Gastroesophageal sphincter (tissue), 4 donors: Measurements from ENCODE around the gene ADAM8. TPM values are rescaled to one million over a fixed set of nuclear protein-coding genes. Genes with fewer than 3 reads are reported as not detected.

Experiments used
- ATAC-seq: fragments of 150-250 bp; one replicate; pipeline ENCODE4 v1.9.1; 2016; ENCODE audit warnings: mild to moderate bottlenecking, moderate library complexity
- H3K27ac ChIP-seq, 4 donors: fragments of 200-600 bp; sonication (generic) in 3 of 4; 1 replicate in 3 of 4; 2 replicates in 1 of 4; pipeline ENCODE4 v1.5.1; 2016 to 2019
- H3K27me3 ChIP-seq: fragments of 200-600 bp; sonication (generic); one replicate; pipeline ENCODE4 v1.5.1; 2019
- H3K36me3 ChIP-seq, 2 donors: fragments of 200-600 bp; sonication (generic); one replicate each; pipeline ENCODE4 v1.5.1; 2019; ENCODE audit warnings: control low read depth in 1 of 2
- H3K4me1 ChIP-seq, 3 donors: fragments of 200-600 bp; sonication (generic); 1 replicate in 2 of 3; 2 replicates in 1 of 3; pipeline ENCODE4 v1.5.1; 2016 to 2019; ENCODE audit warnings: control low read depth in 2 of 3
- H3K4me3 ChIP-seq, 2 donors: fragments of 200-600 bp; sonication (generic); one replicate each; pipeline ENCODE4 v1.5.1; 2019; ENCODE audit warnings: mild to moderate bottlenecking in 1 of 2, moderate library complexity in 1 of 2
- H3K9me3 ChIP-seq, 3 donors: fragments of 200-600 bp; sonication (generic); one replicate each; pipeline ENCODE4 v1.5.1; 2017 to 2019; ENCODE audit warnings: control low read depth in 2 of 3
- CTCF ChIP-seq, 4 experiments: fragments of 200-600 bp in 2 of 4; fragments of 450-650 bp in 2 of 4; sonication (generic) in 1 of 4; IDR thresholded peaks; one replicate each; pipeline ENCODE4 v1.5.1; 2017 to 2019; ENCODE audit warnings: antibody characterized with exemption in 4 of 4, mild to moderate bottlenecking in 2 of 4, moderate library complexity in 2 of 4
- EP300 ChIP-seq: sonication (generic); formaldehyde crosslinking; IDR thresholded peaks from one replicate; pipeline ENCODE4 v1.6.1; 2017; ENCODE audit warnings: antibody characterized with exemption, mild to moderate bottlenecking
- POLR2A ChIP-seq, 2 donors: fragments of 450-650 bp; IDR thresholded peaks; one replicate each; pipeline ENCODE4 v1.6.1; 2017; ENCODE audit warnings: antibody characterized with exemption in 2 of 2, mild to moderate bottlenecking in 2 of 2, moderate library complexity in 1 of 2
- POLR2AphosphoS5 ChIP-seq: sonication (generic); formaldehyde crosslinking; IDR thresholded peaks from one replicate; pipeline ENCODE4 v1.6.1; 2017; ENCODE audit warnings: antibody characterized with exemption
- WGBS, 2 donors: methylation state at CpG; one replicate each; pipeline ENCODE4 v1.1.5; 2018; ENCODE audit warnings: low coverage in 1 of 2; 5-methylcytosine and 5-hydroxymethylcytosine counted together
- total RNA-seq, 4 donors: library from RNA; depleted of rRNA; stranded (reverse); fragments of >200 nt; gene quantifications; one replicate each; pipeline ENCODE4 v1.1.0, GENCODE V29; 2016

ADAM8 gene
- total RNA-seq, 4 donors from 2014 or later = 2.0 to 6.6 (median 3.3) TPM

- no peaks in the 10 kb centered on the region for H3K9me3 ChIP-seq
- H3K36me3 ChIP-seq = peaks cover 0 to 42% of the 10 kb centered on the region in 2 donors
- H3K4me1 ChIP-seq = peaks cover 0 to 61% (median 27%) of the 10 kb centered on the region in 3 donors
- ATAC-seq = no peak
- WGBS, 2 donors = 80 to 88% methylated on average over 2 to 9 of the region's 17 CpGs
- H3K27me3 ChIP-seq = no peaks in the 10 kb centered on the region
- no peak overlapping the region for H3K27ac ChIP-seq
- peak overlapping the region in 1 of 2 donors; percentile 100 for H3K4me3 ChIP-seq
- TF ChIP-seq EP300 (no peak), CTCF (IDR thresholded peaks at IDR 0.05) (no peak), POLR2A (IDR thresholded peaks at IDR 0.05) (no peak), POLR2AphosphoS5 (no peak)
Measured at GRCh38 chr10:133306941-133307379, 30.3 kb upstream of the ADAM8 start.

DNA sequence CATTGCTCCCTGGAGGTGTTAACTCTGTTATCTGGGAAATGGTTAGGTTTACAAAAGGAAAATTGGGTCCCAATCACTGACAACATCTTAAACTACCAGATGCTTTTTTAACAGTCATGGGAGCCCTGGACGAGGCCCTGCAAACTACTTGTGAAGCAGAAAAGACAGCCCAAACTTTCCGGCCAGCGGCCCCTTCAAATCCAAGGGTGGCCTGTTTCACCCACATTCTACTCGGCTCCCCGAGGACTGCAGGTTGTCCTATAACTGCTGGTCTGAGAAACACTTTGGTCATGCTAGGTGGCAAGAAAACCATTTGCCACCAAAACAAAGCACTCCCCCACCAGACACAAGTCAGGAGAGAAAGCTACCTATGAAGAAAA lies 29.4 kb upstream of the ADAM8 start:
- WGBS, 2 donors = 60% methylated on average over 1 of the region's 5 CpGs
- no peak for ATAC-seq
- Histone ChIP-seq H3K4me3 (no peak overlapping the region), H3K27ac (peak overlapping the region in 2 of 4 donors; percentile 18 to 52), H3K27me3 (no peaks in the 10 kb centered on the region), H3K4me1 (peaks cover 0 to 61% (median 27%) of the 10 kb centered on the region in 3 donors), H3K9me3 (no peaks in the 10 kb centered on the region), H3K36me3 (peaks cover 0 to 42% of the 10 kb centered on the region in 2 donors)
- no peak for TF ChIP-seq POLR2A (IDR thresholded peaks at IDR 0.05)
- TF ChIP-seq EP300 = no peak
- no peak for TF ChIP-seq POLR2AphosphoS5
- TF ChIP-seq CTCF (IDR thresholded peaks at IDR 0.05) = no peak

DNA sequence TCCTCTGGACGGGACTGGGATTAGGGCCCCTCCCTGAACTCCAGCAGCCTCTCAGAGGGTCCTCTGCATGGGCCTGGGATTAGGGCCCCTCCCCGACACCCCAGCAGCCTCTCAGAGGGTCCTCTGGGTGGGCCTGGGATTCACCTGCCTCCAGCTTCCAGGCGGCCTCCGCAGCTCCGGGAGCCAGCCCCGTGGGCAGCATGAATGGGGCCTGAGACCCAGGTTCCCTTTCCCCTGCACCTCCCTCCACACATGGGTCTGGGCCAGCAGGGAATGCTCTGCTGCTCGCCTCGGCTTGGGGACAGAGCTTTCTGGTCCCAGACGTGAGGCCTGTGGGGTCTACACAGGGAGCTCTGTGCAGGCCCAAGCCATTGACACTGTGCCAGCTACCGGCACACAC lies 26.5 kb upstream of the ADAM8 start:
- no peak for TF ChIP-seq POLR2A (IDR thresholded peaks at IDR 0.05)
- no peak for TF ChIP-seq POLR2AphosphoS5
- no peak for TF ChIP-seq EP300
- no peak for TF ChIP-seq CTCF (IDR thresholded peaks at IDR 0.05)
- Histone ChIP-seq H3K27ac (no peak overlapping the region), H3K27me3 (no peaks in the 10 kb centered on the region), H3K4me1 (peaks cover 0 to 52% (median 23%) of the 10 kb centered on the region in 3 donors), H3K4me3 (no peak overlapping the region), H3K9me3 (no peaks in the 10 kb centered on the region), H3K36me3 (peaks cover 0 to 54% of the 10 kb centered on the region in 2 donors)
- ATAC-seq = no peak
- 71% methylated on average over 1 of the region's 10 CpGs; no CpG with 5 or more reads in 1 of the 2 donors for WGBS, 2 donors

GRCh38 chr10:133302230-133302629 lies 25.6 kb upstream of the ADAM8 start:
- no peak for ATAC-seq
- Histone ChIP-seq H3K27ac (no peak overlapping the region), H3K27me3 (no peaks in the 10 kb centered on the region), H3K4me1 (peaks cover 0 to 42% (median 17%) of the 10 kb centered on the region in 3 donors), H3K4me3 (no peak overlapping the region), H3K36me3 (peaks cover 0 to 64% of the 10 kb centered on the region in 2 donors), H3K9me3 (no peaks in the 10 kb centered on the region)
- TF ChIP-seq POLR2A (IDR thresholded peaks at IDR 0.05) (no peak), CTCF (IDR thresholded peaks at IDR 0.05) (no peak), EP300 (no peak), POLR2AphosphoS5 (no peak)
- no CpG with 5 or more reads among the region's 14 CpGs for WGBS, 2 donors

DNA sequence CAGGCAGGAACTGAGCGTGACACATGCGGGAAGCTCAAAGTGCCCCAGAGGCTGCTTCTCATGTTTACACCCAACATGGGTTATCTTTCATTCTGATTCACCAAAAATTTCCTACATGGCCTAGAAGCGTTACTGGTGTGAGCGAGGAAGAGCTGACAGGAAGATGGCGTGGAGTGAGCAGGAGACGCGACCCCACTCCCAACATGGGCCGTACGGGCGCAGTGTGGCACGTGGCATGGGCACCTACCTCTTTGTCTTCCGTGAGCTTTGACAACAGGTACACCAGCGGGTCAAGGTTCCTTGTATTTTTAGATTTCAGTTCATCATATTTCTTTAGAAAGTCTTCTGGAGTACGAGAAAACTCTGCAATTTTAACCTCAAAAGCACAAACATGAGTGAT lies 23.1 kb upstream of the ADAM8 start:
- Histone ChIP-seq H3K27ac (no peak overlapping the region), H3K27me3 (no peaks in the 10 kb centered on the region), H3K9me3 (no peaks in the 10 kb centered on the region), H3K36me3 (peaks cover 0 to 89% of the 10 kb centered on the region in 2 donors), H3K4me3 (no peak overlapping the region), H3K4me1 (peaks cover 0 to 17% (median under 1%) of the 10 kb centered on the region in 3 donors)
- ATAC-seq = no peak
- TF ChIP-seq POLR2AphosphoS5 = no peak
- TF ChIP-seq CTCF (IDR thresholded peaks at IDR 0.05) = no peak
- TF ChIP-seq EP300 = no peak
- no peak for TF ChIP-seq POLR2A (IDR thresholded peaks at IDR 0.05)
- 82 to 95% methylated on average over 6 to 11 of the region's 14 CpGs for WGBS, 2 donors
